HepG2 (cell line): ENCODE data around the gene APOA1. TPM values are rescaled to one million over a fixed set of nuclear protein-coding genes. Genes with fewer than 3 reads are reported as not detected.

Experiments
- ATAC-seq: fragments of 200-7000 bp; cut with Tn5 transposase; 3 replicates; pipeline ENCODE4 v1.9.1; 2020; ENCODE audit warnings: mild to moderate bottlenecking, moderate library complexity
- BruUV-seq: library from RNA; stranded (reverse); fragments of 400-500 nt; replicated peaks from 2 replicates; lab custom pipeline; 2021; lab: Mats Ljungman, UMichigan
- CTCF ChIA-PET: fragments of 300-600 bp; formaldehyde crosslinking; extraction: SDS; loops from one replicate; lab custom pipeline; 2021; ENCODE audit warnings: low total read pairs, inconsistent platforms, low intra/inter-chr PET ratio; lab: Yijun Ruan, JAX
- POLR2A ChIA-PET: fragments of 350-600 bp; sonication (Branson Sonifier 250); formaldehyde crosslinking; loops from one replicate; lab custom pipeline; 2020; ENCODE audit warnings: antibody characterized with exemption, inconsistent platforms; lab: Yijun Ruan, JAX
- DNase-seq: peaks from one replicate; pipeline ENCODE4 v3.0.0-alpha.2; 2015; ENCODE audit warnings: low spot score
- FAIRE-seq: peaks from 3 replicates; lab custom pipeline; 2011; peaks lifted over from hg19 to GRCh38; lab: Jason Lieb, UNC
- H2AFZ ChIP-seq: one replicate; pipeline ENCODE4 v1.6.1; 2011; ENCODE audit warnings: low read length, inconsistent platforms
- H3K27ac ChIP-seq: fragments of 300-600 bp; 3 replicates; pipeline ENCODE4 v1.8.0; 2011; ENCODE audit warnings: mixed run types, mild to moderate bottlenecking, mixed read lengths, low read length, inconsistent platforms; ENCODE audit not compliant: insufficient read depth; ENCODE audit errors: extremely low read length
- H3K27me3 ChIP-seq, 2 experiments: fragments of 200-600 bp in 1 of 2; 2 replicates in 1 of 2; 3 replicates in 1 of 2; pipeline versions ENCODE4 v1.6.0 to v1.8.0; 2011; ENCODE audit warnings: low read length in 2 of 2, mild to moderate bottlenecking in 2 of 2, moderate library complexity in 2 of 2, inconsistent platforms in 1 of 2; ENCODE audit not compliant: insufficient read depth in 2 of 2, control insufficient read depth in 1 of 2
- H3K36me3 ChIP-seq, 2 experiments: fragments of 200-600 bp in 1 of 2; replicated peaks in 1 of 2; 2 replicates in 1 of 2; 3 replicates in 1 of 2; pipeline versions ENCODE4 v1.5.1 to v1.8.0; 2011; ENCODE audit warnings: low read length in 2 of 2, inconsistent platforms in 1 of 2; ENCODE audit not compliant: insufficient read depth in 2 of 2, control insufficient read depth in 1 of 2
- H3K4me1 ChIP-seq: 2 replicates; pipeline ENCODE4 v1.5.1; 2012; ENCODE audit warnings: low read length, inconsistent platforms; ENCODE audit not compliant: insufficient read depth
- H3K4me2 ChIP-seq: 2 replicates; pipeline ENCODE4 v1.6.0; 2011; ENCODE audit warnings: low read depth, low read length, inconsistent platforms
- H3K4me3 ChIP-seq, 3 experiments: fragments of 200-600 bp in 1 of 3; sonication (generic), shearing (Covaris generic) in 1 of 3; replicated peaks in 1 of 3; 2 replicates each; pipeline ENCODE4 v1.5.1; 2011 to 2016; ENCODE audit warnings: low read length in 3 of 3, inconsistent platforms in 2 of 3, low read depth in 2 of 3, mild to moderate bottlenecking in 2 of 3, control low read depth in 1 of 3, mixed read lengths in 1 of 3; ENCODE audit not compliant: insufficient read depth in 1 of 3
- H3K79me2 ChIP-seq: one replicate; pipeline ENCODE4 v1.6.1; 2011; ENCODE audit warnings: low read length, inconsistent platforms; ENCODE audit not compliant: insufficient read depth
- H3K9ac ChIP-seq: 2 replicates; pipeline ENCODE4 v1.6.0; 2011; ENCODE audit warnings: mild to moderate bottlenecking, low read depth, low read length, inconsistent platforms; ENCODE audit not compliant: insufficient read depth
- H3K9me3 ChIP-seq: 2 replicates; pipeline ENCODE4 v1.5.1; 2012; ENCODE audit warnings: mild to moderate bottlenecking, low read length
- H4K20me1 ChIP-seq: 2 replicates; pipeline ENCODE4 v1.6.0; 2011; ENCODE audit warnings: inconsistent platforms, mild to moderate bottlenecking, low read length, moderate library complexity; ENCODE audit not compliant: insufficient read depth
- DPF2 ChIP-seq: sonication (generic); formaldehyde crosslinking; IDR thresholded peaks from 2 replicates; pipeline ENCODE4 v1.4.0; 2020; ENCODE audit warnings: mild to moderate bottlenecking, low read depth, missing genetic modification reagents, borderline replicate concordance
- KDM3A ChIP-seq: IDR thresholded peaks from 2 replicates; pipeline ENCODE4 v1.6.1; 2018; ENCODE audit warnings: low read depth, missing compliant biosample characterization
- MLLT10 ChIP-seq: sonication (generic); formaldehyde crosslinking; IDR thresholded peaks from 2 replicates; pipeline ENCODE4 v1.4.0; 2020; ENCODE audit warnings: missing genetic modification reagents
- SMAD9 ChIP-seq: sonication (generic); formaldehyde crosslinking; IDR thresholded peaks from 2 replicates; pipeline ENCODE4 v1.5.1; 2020; ENCODE audit warnings: mild to moderate bottlenecking, missing genetic modification reagents
- ZMYM4 ChIP-seq: sonication (generic); formaldehyde crosslinking; IDR thresholded peaks from 2 replicates; pipeline ENCODE4 v1.8.1; 2023; ENCODE audit warnings: mild to moderate bottlenecking, missing genetic modification reagents
- ZNF780A ChIP-seq: sonication (generic); formaldehyde crosslinking; IDR thresholded peaks from 2 replicates; pipeline ENCODE4 v1.8.0; 2022; ENCODE audit warnings: mild to moderate bottlenecking, missing genetic modification reagents, moderate library complexity
- WGBS: methylation state at CpG from one replicate; pipeline ENCODE4 v1.1.6; 2017; ENCODE audit warnings: low lambda C conversion rate; 5-methylcytosine and 5-hydroxymethylcytosine counted together
- in situ Hi-C: cut with HindIII; loops from 2 replicates; pipeline ENCODE4 v1.10.0; 2017; ENCODE audit warnings: low pct_unique_long_range_greater_than_20kb; ENCODE audit not compliant: extremely low pct_ligation_motif_present
- intact Hi-C: fragments of 100-400 bp; cut with micrococcal nuclease; formaldehyde crosslinking; loops from one replicate; pipeline ENCODE4 v1.10.0; 2022; ENCODE audit not compliant: unreplicated experiment
- polyA plus RNA-seq, 8 experiments: library from polyadenylated mRNA; depleted of rRNA in 3 of 8; stranded (reverse) in 7 of 8; unstranded in 1 of 8; fragments of >200 nt; fragmentation: Illumina TruSeq in 4 of 8; extraction: Trizol in 4 of 8; gene quantifications; 2 replicates each; pipeline versions ENCODE4 v1.2.1 to v1.2.3, GENCODE V29; 2011 to 2016; ENCODE audit warnings: low read depth in 4 of 8, missing spikeins in 1 of 8, mixed read lengths in 1 of 8; ENCODE audit not compliant: insufficient read depth in 1 of 8
- total RNA-seq, 5 experiments: library from RNA; depleted of rRNA; stranded (reverse); fragments of >200 nt; fragmentation: Illumina TruSeq; extraction: Trizol; gene quantifications; 2 replicates each; pipeline ENCODE4 v1.2.3, GENCODE V29; 2016; ENCODE audit warnings: low read depth in 1 of 5
- TF ChIP-seq, protein P1 (sequence below): sonication (generic); formaldehyde crosslinking; IDR thresholded peaks from 2 replicates; pipeline ENCODE4 v1.8.1; 2023; ENCODE audit warnings: mild to moderate bottlenecking, moderate library complexity, missing genetic modification reagents
- TF ChIP-seq, protein P2 (sequence below): sonication (generic); formaldehyde crosslinking; IDR thresholded peaks from 2 replicates; pipeline ENCODE4 v1.4.0; 2020; ENCODE audit warnings: mild to moderate bottlenecking, missing genetic modification reagents
- TF ChIP-seq, protein P3 (sequence below): IDR thresholded peaks from 2 replicates; pipeline ENCODE4 v1.6.1; 2016
- TF ChIP-seq, protein P4 (sequence below): sonication (generic); formaldehyde crosslinking; IDR thresholded peaks from 2 replicates; pipeline ENCODE4 v1.5.0; 2020; ENCODE audit warnings: missing genetic modification reagents
- TF ChIP-seq, protein P5 (sequence below): fragments of 450-650 bp; IDR thresholded peaks from 2 replicates; pipeline ENCODE4 v1.6.1; 2016

APOA1 gene
- total and polyA plus RNA-seq, 2 of the 13 experiments (the other 11 are each of a cell fraction or from before 2014, with no cell fraction given), result 1,973 to 5,485 TPM

DNA sequence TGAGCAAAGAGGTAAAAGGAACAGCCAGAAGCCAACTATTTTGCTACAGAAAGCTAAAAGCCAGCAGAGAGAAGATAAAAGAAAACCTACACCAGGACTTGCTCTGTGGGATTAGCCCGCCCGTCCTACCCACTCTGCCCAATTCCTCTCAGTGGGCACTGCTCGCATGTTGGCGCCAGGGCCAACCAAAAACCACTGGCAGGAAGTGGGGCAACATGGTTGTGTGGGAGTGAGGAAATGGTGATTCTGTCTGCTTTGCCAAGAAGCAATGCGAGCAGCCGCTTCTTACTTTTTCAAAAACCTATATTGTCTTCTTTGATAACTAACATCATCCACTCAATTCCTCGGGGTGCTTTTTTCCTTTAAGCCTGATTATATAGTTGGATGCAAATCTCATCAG, 14.2 kb upstream of the APOA1 start:
- no peak overlapping the region for H3K4me2 ChIP-seq
- TF ChIP-seq, protein P1, sequence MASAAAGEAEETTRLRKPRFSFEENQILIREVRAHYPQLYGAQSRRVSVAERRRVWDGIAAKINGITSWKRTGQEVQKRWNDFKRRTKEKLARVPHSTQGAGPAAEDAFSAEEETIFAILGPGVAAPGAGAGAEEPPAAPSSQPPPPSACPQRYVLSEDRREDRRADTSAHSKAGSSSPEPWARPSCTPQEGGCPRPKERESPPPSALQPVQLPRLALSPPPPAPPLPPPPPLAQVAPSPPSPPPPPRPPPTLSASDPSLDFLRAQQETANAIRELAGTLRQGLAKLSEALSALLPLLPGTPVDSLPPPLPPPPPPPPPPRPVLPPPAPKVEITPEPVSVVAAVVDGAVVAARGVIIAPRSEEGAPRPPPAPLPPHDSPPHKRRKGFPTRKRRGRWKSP (CRISPR knock-in tag), result no peak
- TF ChIP-seq ZNF780A (no peak), KDM3A (no peak), ZMYM4 (CRISPR knock-in tag) (no peak), MLLT10 (CRISPR knock-in tag) (no peak), DPF2 (CRISPR knock-in tag) (no peak), SMAD9 (CRISPR knock-in tag) (no peak)
- TF ChIP-seq, protein P2, sequence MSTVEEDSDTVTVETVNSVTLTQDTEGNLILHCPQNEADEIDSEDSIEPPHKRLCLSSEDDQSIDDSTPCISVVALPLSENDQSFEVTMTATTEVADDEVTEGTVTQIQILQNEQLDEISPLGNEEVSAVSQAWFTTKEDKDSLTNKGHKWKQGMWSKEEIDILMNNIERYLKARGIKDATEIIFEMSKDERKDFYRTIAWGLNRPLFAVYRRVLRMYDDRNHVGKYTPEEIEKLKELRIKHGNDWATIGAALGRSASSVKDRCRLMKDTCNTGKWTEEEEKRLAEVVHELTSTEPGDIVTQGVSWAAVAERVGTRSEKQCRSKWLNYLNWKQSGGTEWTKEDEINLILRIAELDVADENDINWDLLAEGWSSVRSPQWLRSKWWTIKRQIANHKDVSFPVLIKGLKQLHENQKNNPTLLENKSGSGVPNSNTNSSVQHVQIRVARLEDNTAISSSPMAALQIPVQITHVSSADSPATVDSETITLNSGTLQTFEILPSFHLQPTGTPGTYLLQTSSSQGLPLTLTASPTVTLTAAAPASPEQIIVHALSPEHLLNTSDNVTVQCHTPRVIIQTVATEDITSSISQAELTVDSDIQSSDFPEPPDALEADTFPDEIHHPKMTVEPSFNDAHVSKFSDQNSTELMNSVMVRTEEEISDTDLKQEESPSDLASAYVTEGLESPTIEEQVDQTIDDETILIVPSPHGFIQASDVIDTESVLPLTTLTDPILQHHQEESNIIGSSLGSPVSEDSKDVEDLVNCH (CRISPR knock-in tag), result no peak
- TF ChIP-seq, protein P3, sequence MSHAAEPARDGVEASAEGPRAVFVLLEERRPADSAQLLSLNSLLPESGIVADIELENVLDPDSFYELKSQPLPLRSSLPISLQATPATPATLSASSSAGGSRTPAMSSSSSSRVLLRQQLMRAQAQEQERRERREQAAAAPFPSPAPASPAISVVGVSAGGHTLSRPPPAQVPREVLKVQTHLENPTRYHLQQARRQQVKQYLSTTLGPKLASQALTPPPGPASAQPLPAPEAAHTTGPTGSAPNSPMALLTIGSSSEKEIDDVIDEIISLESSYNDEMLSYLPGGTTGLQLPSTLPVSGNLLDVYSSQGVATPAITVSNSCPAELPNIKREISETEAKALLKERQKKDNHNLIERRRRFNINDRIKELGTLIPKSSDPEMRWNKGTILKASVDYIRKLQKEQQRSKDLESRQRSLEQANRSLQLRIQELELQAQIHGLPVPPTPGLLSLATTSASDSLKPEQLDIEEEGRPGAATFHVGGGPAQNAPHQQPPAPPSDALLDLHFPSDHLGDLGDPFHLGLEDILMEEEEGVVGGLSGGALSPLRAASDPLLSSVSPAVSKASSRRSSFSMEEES (CRISPR knock-in tag), result no peak
- TF ChIP-seq, protein P4, sequence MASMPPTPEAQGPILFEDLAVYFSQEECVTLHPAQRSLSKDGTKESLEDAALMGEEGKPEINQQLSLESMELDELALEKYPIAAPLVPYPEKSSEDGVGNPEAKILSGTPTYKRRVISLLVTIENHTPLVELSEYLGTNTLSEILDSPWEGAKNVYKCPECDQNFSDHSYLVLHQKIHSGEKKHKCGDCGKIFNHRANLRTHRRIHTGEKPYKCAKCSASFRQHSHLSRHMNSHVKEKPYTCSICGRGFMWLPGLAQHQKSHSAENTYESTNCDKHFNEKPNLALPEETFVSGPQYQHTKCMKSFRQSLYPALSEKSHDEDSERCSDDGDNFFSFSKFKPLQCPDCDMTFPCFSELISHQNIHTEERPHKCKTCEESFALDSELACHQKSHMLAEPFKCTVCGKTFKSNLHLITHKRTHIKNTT, result no peak
- TF ChIP-seq, protein P5, sequence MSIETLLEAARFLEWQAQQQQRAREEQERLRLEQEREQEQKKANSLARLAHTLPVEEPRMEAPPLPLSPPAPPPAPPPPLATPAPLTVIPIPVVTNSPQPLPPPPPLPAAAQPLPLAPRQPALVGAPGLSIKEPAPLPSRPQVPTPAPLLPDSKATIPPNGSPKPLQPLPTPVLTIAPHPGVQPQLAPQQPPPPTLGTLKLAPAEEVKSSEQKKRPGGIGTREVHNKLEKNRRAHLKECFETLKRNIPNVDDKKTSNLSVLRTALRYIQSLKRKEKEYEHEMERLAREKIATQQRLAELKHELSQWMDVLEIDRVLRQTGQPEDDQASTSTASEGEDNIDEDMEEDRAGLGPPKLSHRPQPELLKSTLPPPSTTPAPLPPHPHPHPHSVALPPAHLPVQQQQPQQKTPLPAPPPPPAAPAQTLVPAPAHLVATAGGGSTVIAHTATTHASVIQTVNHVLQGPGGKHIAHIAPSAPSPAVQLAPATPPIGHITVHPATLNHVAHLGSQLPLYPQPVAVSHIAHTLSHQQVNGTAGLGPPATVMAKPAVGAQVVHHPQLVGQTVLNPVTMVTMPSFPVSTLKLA, result no peak
- no peak overlapping the region for H2AFZ ChIP-seq
- H3K79me2 ChIP-seq, result no peaks in the 10 kb centered on the region
- WGBS, result 92% methylated on average over 7 of the region's 7 CpGs
- BruUV-seq, result no TSS peak
- no peak for ATAC-seq
- no peaks in the 10 kb centered on the region for H3K4me1 ChIP-seq
- H3K36me3 ChIP-seq, result peaks cover 19 to 42% of the 10 kb centered on the region in 2 experiments; a peak in 4 of 5 replicates
- H3K9me3 ChIP-seq, result no peaks in the 10 kb centered on the region
- ChIA-PET POLR2A (no interaction called here), CTCF (no interaction called here)
- no peak for FAIRE-seq
- no peak overlapping the region for H3K4me3 ChIP-seq
- intact Hi-C loops (no loop called here), in situ Hi-C loops (no loop called here)
- H3K27ac ChIP-seq, result no peak overlapping the region
- no peaks in the 10 kb centered on the region for H3K27me3 ChIP-seq
- no peaks in the 10 kb centered on the region for H4K20me1 ChIP-seq
- no peak overlapping the region for H3K9ac ChIP-seq
- no peak for DNase-seq
